ENCODE results near the gene EYA4.

The EYA4 gene

GRCh38 chr6:133410638-133411435 lies 169.7 kb downstream of the EYA4 start:
- TF ChIP-seq CTCF (IDR thresholded peaks at IDR 0.05; ENCODE audit: low read depth, low read length, missing control alignments), result no peak
- no peak overlapping the region for H3K4me3 ChIP-seq (ENCODE audit: low read depth, low read length)
- DNase-seq (ENCODE audit: low read depth), result no peak

GRCh38 chr6:133411757-133412156 lies 170.6 kb downstream of the EYA4 start:
- no peak overlapping the region for H3K4me3 ChIP-seq (ENCODE audit: low read depth, low read length)
- DNase-seq (ENCODE audit: low read depth), result no peak
- TF ChIP-seq CTCF (IDR thresholded peaks at IDR 0.05; ENCODE audit: low read depth, low read length, missing control alignments), result no peak

- no peak overlapping the region for H3K4me3 ChIP-seq (ENCODE audit: low read depth, low read length)
- TF ChIP-seq CTCF (IDR thresholded peaks at IDR 0.05; ENCODE audit: low read depth, low read length, missing control alignments), result no peak
- no peak for DNase-seq (ENCODE audit: low read depth)
These were observed 174.1 kb downstream of the EYA4 start for GRCh38 chr6:133415262-133415661.

GRCh38 chr6:133418108-133418507 lies 177.0 kb downstream of the EYA4 start:
- H3K4me3 ChIP-seq (ENCODE audit: low read depth, low read length), result no peak overlapping the region
- no peak for TF ChIP-seq CTCF (IDR thresholded peaks at IDR 0.05; ENCODE audit: low read depth, low read length, missing control alignments)

GRCh38 chr6:133423242-133423641 lies 182.1 kb downstream of the EYA4 start:
- no peak for DNase-seq (ENCODE audit: low read depth)
- no peak for TF ChIP-seq CTCF (IDR thresholded peaks at IDR 0.05; ENCODE audit: low read depth, low read length, missing control alignments)
- no peak overlapping the region for H3K4me3 ChIP-seq (ENCODE audit: low read depth, low read length)

More at GRCh38 chr6:133418108-133418507, 177.0 kb downstream of the EYA4 start:
- no peak for DNase-seq (ENCODE audit: low read depth)

- DNase-seq (ENCODE audit: low read depth), result no peak
- H3K4me3 ChIP-seq (ENCODE audit: low read depth, low read length), result no peak overlapping the region
- no peak for TF ChIP-seq CTCF (IDR thresholded peaks at IDR 0.05; ENCODE audit: low read depth, low read length, missing control alignments)
These were observed 183.2 kb downstream of the EYA4 start for GRCh38 chr6:133424359-133424758.

GRCh38 chr6:133426038-133426437 lies 184.9 kb downstream of the EYA4 start:
- no peak for DNase-seq (ENCODE audit: low read depth)
- TF ChIP-seq CTCF (IDR thresholded peaks at IDR 0.05; ENCODE audit: low read depth, low read length, missing control alignments), result no peak
- H3K4me3 ChIP-seq (ENCODE audit: low read depth, low read length), result no peak overlapping the region

Data from GM12864 (cell line).